ENCODE results near the gene SDK2.
A peak's percentile ranks its signal among the peaks of the same experiment; 100 is the strongest.
"Not testable (repeated sequence)": the region's sequence is repeated elsewhere in the genome, so short reads cannot be mapped to it uniquely, and the experiment has no call there.

SDK2 gene

GRCh38 chr17:73474370-73474988 lies 169.8 kb downstream of the SDK2 start:
- DNase-seq: peak; percentile 3

DNA sequence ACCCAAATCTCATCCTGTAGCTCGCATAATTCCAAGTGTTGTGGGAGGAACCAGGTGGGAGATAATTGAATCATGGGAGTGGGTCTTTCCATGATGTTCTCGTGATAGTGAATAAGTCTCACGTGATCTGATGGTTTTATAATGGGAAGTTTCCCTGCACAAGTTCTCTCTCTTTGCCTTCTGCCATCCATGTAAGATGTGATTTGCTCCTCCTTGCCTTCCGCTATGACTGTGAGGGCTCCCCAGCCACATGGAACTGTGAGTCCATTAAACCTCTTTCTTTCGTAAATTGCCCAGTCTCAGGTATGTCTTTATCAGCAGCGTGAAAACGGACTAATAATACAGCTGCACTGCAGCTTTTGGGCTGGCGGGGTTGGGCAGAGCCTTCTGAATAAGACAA lies 171.5 kb downstream of the SDK2 start:
- not testable (repeated sequence) for DNase-seq

DNA sequence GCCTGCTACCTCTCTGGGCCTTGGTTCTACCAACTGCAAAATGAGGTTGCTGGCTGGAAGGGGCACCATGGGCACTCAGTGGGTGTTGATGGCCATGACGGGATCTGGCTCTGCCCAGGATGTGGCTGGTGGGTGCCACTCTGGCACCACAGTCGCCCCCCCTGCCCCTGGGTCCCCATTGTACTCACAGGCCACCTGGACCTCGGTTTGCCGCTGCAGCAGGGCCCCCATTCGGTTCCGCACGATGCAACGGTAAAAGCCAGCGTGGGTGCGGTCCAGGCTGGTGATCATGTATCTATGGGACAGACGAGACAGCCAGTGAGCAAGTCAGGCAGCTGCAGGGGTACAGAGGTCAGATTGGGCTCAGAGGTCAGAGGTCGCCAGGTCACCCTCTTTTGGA lies 172.3 kb downstream of the SDK2 start:
- no peak for DNase-seq

DNA sequence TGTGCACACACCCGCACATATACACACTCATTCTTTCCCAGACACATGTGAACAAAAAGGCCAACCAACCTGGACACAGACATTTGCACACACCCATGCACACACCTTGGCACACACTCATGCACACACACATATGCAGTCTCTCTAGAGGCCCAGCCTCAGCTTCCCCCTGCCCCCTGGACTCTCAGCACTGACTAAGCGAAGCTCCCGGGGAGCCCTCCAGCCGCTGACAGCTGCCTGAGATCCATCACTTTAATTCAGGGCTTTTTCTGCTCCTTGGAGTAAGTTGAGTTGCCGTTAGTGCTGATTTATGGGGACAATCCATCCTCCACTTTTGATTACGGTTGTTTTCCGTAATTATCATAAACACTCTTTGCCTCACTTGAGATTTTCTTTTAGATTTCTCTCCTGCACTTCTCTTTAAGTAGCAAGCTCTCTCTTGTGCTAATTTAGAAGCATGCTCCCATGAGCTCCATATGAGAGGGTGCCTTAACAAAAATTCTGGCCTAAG lies 173.9 kb downstream of the SDK2 start:
- DNase-seq: no peak

- DNase-seq: no peak
Measured at GRCh38 chr17:73469311-73469710, 174.9 kb downstream of the SDK2 start.

GRCh38 chr17:73468221-73468620 lies 176.0 kb downstream of the SDK2 start:
- no peak for DNase-seq

GRCh38 chr17:73467651-73468050 lies 176.6 kb downstream of the SDK2 start:
- no peak for DNase-seq

- DNase-seq: no peak
Measured at GRCh38 chr17:73466704-73467433, 177.4 kb downstream of the SDK2 start.

DNA sequence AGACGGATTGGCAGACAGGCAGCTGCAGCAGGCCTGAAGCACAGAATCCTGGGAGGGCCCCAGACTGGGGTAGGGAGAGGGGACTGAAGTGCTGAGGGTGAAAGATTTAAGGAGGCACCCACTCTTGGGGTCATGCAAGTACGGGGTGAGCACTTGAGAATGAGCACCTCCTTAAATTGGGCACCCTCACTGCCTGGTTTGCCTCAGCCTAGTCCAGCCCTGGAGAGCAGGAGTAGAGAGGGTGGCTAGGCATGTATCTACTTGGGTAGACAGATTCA lies 178.4 kb downstream of the SDK2 start:
- no peak for DNase-seq

- DNase-seq: no peak
Measured at GRCh38 chr17:73465130-73465952, 178.9 kb downstream of the SDK2 start.

DNA sequence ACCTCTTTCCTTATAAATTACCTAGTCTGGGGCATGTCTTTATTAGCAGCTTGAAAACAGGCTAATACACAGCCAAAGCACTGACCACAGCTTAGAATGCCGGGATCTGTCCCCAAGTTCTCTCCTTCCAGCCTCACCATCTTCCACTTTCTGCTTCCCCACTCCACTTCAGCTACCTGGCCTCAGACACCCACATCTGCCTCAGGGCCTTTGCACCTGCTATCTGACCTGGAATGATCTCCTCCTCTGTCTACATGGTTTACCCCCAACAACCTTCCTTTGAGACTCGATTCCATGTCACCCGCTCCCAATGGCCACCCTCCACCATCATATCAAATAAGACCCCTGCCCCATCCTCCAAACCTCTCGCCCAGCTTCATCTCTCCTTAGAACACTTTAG lies 179.8 kb downstream of the SDK2 start:
- no peak for DNase-seq

DNA sequence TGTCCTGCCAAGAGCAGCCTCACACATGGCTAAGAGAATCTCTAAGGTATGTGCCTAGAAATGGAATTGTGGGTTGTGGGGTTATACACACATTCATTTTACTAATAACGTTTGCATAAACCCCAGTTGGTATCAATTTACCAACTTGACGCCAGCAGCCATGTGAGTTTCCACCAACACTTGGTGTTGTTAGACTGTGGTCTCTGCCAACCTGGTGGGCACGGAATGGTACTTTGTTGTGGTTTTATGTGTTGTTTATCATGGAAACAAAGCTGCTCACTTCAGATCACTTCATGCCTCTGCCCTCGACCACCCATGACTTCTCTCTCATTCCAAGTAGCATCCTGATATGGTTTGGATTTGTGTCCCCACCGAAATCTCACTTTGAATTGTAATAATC lies 180.4 kb downstream of the SDK2 start:
- DNase-seq: no peak

- DNase-seq: no peak
Measured at GRCh38 chr17:73462823-73463222, 181.4 kb downstream of the SDK2 start.

DNA sequence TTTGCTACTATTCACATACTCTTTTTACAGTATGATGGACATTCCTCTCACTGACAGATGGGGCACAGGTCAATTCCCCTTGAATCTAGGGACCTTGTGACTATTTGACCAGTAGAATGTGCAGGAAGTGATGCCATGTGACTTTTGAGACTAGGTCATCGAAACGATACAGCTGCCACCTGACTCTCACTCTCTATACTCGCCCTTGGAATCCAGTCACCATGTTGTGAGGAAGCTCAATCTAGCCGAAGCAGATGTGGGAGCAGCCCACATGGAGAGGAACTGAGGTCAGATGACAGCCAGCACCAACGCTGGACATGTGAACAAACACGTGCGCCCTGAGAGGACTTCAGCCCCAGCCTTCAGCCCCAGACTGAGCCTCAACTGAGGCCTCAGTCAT lies 184.3 kb downstream of the SDK2 start:
- no peak for DNase-seq

DNA sequence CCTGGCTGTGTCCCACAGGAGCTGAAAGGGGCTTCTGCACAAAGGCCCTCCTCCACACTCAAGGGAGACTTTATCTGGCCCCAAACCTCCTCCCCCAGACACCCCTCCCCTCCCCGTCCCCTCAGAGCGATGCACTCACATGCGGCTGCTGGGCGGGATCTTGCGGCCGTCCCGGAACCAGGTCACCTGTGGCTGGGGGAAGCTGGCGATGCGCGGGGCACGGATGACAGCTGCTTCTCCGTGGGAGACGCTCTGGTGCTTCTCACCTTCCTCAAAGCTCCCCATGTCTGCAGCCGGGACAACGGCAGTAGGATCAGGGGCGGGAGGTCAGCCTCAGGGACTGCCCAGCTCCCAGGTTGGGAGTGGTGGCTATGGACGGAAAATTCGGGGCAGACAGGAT lies 188.5 kb downstream of the SDK2 start:
- no peak for DNase-seq

- DNase-seq: no peak
Measured at GRCh38 chr17:73455050-73455687, 189.1 kb downstream of the SDK2 start.

DNA sequence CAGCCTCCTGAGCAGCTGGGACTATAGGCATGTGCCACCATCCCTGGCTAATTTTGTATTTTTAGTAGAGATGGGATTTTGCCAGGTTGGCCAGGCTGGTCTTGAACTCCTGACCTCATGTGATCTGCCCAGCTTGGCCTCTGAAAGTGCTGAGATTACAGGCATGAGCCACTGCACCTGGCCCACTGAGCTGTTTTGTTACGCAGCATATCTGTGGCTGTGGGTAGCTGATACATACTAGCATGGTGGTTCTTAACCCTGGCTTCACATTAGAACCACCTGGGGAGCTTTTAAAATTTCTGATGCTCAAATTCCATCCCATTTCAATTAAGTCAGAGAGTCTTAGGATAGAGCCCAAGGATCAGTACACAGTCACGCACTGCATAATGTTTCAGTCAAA lies 190.8 kb downstream of the SDK2 start:
- DNase-seq: not testable (repeated sequence)

GRCh38 chr17:73453090-73453489 lies 191.2 kb downstream of the SDK2 start:
- no peak for DNase-seq

GRCh38 chr17:73452009-73452408 lies 192.2 kb downstream of the SDK2 start:
- DNase-seq: no peak

GRCh38 chr17:73447319-73447718 lies 196.9 kb downstream of the SDK2 start:
- DNase-seq: no peak

GRCh38 chr17:73446617-73447016 lies 197.6 kb downstream of the SDK2 start:
- no peak for DNase-seq

DNA sequence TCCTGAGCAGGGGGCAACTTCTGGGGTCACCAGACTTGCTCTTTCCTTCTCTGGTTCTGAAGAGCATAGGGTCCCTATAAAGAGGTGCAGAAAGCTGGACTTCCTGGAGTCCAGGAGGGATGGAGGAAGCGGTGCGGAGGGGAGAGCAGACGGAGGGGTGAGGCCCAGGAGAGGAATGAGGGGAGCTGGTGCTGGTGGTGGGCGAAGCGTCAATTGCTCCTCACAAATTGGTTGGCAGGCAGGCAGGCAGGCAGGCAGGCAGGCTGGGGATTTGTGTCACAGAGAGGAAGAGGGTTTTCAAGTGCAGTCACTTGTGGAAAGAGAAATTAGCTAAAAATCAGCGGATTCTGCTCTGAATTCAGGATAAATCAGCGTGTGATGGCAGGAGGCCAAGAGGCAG lies 198.8 kb downstream of the SDK2 start:
- DNase-seq: no peak

GRCh38 chr17:73444021-73444420 lies 200.2 kb downstream of the SDK2 start:
- DNase-seq: no peak

- no peak for DNase-seq
Measured at GRCh38 chr17:73439597-73439996, 204.6 kb downstream of the SDK2 start.

Data from CD4-positive, alpha-beta T cell treated with Interleukin-17A for 1 hour (primary cell).